Right ventricle myocardium superior (tissue), 1 donor: ENCODE data around the gene AFDN. TPM values are rescaled to one million over a fixed set of nuclear protein-coding genes. Genes with fewer than 3 reads are reported as not detected.

Source experiments
- ATAC-seq: fragments of 200-7000 bp; cut with Tn5 transposase; one replicate; pipeline ENCODE4 v1.9.1; 2020; ENCODE audit warnings: mild to moderate bottlenecking; ENCODE audit not compliant: poor library complexity
- DNase-seq: peaks from one replicate; pipeline ENCODE4 v3.0.0-alpha.2; 2020
- intact Hi-C: fragments of 100-400 bp; cut with DNase I; formaldehyde crosslinking; loops from one replicate; pipeline ENCODE4 v1.11.2; 2022
- total RNA-seq: library from RNA; stranded (reverse); fragmentation: NEBNext Ultra II Directional; extraction: Animal tissue kit (Norgen Biotek cat#: 25700); gene quantifications from one replicate; pipeline ENCODE4 v1.2.1, GENCODE V29; 2021
- donor health status: DM: no; HTN: yes; CAD: no; lungs with severe emphysema.

Gene AFDN
- total RNA-seq, 1 donor from 2014 or later = 49.1 TPM

DNA sequence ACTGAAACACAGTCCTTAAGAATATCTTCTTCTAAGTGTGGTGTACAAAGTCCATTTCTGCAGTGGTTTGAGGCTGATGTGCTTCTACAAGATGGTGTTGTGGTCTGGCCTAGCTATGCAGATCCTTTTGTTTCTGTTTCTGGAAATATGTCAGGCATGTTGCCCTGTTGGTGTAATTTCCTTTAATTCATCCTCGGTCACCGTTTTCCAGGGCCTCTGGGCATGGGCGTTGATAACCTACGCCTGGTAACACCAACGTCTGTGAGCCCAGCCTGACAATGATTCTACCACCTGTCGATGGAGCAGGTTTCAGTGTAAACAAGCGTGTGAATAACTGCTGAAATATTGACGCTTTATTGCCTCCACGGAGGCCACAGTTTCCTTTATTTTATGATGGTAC, 33.3 kb upstream of the AFDN start:
- ATAC-seq = no peak
- intact Hi-C loops = no loop called here
- no peak for DNase-seq

DNA sequence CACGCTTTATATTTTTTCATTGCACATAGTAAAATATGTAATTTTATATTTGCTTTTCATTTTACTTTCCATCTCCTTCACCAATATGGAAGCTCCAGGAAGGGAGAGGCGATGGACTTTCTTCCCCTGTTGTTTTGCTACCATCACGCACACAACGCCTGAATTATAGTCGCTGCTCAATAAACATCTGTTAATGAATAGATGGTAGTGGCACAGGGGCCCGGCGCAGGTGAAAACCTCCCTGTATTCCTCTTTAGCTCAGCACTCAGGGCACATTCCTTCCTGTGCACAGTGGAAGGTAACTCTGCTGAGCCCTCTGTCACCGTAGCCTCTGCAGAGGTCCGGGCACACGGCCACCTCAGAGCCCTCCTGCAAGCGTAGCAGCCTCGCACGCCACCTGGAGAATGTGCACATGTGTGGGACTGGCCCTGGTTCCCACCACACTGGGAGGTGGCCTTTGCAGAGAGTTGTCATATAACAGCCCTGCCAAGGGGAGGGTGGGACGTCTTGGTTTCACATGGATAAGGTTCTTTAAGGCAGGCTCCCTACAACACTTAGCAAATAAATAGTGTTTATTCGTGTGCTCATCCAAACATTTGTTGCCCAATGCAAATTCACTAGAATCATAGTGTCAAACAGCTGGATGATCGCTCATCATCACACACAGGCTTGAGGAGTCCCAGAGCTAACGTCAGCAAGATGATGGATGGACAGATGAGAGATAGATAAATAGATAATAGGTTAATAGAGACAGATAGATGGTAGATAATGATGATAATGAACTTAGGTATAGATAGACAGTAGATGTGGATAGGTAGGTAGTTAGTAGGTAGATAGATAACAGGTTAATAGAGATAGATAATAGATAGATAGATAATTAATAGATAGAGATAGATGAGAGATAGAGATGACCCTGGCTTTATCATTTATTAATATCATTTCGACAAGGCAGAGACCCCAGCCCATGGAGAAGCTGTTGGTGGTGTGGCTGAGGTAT, 32.3 kb upstream of the AFDN start:
- no peak for DNase-seq

DNA sequence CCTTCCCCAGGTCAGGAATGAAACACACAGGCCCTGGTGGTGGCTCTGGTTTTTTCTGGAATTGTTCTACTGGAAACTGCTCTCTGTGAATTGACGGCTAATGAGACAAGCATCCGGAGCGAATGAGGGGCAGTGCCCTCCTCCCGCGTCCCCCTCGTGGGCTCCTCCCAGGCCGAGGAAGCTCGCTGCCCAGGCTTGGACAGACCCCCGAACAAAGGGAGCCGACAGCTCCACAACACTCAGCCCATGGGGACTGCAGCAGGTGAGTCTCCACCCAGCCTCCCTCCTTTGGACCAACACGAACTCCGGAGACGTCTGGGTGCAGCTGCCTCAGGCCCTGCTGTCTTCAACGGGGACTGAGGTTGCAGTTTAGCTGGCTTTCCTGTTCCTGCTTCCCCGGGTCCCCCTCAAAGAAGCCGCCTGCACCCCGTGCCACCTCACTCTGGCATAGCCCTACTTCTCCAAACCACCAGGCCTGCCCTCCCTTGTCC, 31.3 kb upstream of the AFDN start:
- intact Hi-C loops = no loop called here
- no peak for ATAC-seq

More for the DNA sequence above, 32.3 kb upstream of the AFDN start:
- intact Hi-C loops = no loop called here
- no peak for ATAC-seq

DNA sequence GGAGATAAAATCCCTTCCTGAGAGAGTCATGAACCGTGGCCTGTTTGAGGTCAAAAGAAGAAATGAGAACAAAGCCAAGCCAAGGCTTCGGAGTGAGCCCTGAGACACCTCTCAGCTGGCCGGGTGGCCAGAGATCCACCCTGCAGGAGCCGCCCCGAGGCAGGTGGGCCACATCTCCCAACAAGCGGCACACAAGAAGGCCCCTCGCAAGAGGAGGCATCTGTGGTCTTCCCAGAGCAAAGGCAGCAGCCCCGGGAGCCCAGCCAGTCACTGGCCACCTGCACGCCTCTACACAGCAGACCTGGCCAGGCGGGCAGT, 30.9 kb upstream of the AFDN start:
- intact Hi-C loops = no loop called here
- DNase-seq = no peak
- no peak for ATAC-seq

More for the DNA sequence above, 31.3 kb upstream of the AFDN start:
- no peak for DNase-seq

DNA sequence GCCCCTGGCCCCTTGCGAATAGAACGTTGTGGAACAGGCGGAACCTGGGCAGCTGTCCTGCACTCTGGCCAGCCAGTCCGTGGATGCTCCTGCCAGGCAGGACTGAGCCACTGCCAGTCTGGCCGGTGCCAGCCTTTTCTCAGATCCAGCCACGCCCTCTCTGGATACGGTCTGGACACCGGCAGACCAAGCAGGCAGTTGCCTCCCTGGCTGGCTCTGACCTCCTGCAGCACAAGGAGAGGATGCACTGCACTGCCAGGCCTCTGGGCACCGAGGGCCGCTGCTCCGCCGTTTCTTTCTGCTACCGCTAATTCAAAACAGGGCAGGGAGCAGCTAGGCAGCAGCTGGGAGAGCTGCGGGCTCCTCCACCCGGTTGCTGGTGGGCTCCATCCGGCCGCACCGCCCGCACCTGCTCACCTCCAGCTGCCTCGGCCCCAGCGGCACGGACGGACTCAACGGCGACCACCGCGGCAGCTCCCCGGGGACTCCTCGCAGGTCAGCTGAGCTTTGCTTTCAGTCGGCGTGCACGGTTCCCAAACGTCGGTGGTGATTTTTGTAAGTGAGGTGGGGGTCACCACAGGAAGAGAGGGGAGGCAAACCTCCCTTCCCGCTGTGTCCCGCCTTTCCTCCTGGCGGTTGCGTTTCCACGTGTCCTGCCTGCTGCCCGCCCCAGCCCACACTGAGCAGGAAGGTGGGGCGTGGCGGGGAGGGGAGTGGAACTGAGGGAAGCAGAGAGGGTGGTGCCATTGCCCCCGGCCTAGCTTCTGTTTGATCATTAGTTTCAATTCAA, 30.3 kb upstream of the AFDN start:
- peak; percentile 93 for ATAC-seq
- intact Hi-C loops = no loop called here

DNA sequence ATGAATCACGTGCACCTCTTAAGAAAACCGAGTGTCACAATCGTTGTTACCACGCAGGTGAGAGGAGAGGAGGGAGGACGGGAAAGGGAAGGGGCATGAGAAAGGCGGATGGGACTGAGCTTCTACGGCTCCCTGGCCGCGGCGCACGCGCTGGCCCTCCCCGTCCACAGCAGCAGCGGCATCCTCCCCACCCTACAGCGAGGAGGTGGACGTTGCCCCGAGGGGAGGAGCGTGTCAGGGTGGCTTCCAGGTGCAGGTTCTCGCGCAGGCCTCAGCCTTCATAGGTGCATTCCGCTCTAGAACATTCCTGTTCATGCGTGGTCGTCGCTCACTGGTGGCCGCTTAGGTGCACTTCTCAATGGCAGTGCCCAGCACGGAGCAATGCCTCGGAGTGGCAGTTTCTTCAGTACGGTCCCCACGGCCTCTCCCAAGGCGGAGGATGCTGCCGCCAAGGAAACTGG, 29.7 kb upstream of the AFDN start:
- ATAC-seq (no peak), DNase-seq (no peak)
- intact Hi-C loops = no loop called here

More for the DNA sequence above, 30.3 kb upstream of the AFDN start:
- peak; percentile 79 for DNase-seq

DNA sequence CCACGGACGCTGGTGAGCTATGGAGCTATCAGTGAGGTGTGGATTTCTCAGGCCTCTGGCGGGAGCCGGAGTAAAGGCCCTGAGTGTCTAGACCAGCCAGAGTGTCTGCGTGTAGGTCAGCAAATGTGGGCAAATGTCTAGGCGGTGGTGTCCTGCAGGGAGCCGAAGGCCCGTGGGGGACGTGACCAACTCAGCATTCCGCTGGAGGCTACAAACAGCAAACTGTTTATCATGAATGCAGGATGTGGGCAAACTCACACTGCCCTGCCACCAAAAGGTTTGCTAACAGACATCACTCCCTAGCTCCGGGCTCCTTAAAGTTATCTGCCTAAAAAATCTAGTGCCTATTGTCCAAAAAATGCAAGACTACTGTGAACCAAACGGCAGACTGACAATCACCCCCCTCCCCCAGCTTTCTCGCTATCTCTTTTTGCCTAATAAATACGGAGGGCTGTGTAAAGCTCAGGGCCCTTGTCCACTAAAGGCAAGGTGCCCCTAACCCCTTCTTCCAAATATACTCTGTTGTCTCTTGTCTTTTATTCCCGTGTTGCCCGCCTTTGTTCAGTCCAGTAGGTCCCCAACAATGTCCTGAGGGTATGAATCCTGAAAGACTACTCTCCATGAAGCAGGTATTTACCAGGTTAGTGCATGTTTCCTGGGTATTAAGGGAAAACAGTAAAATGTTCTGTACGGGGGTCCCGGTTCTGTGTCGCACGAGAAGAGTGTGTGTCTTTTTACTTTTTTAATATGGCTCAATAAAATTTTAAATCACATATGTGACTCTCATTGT, 29.0 kb upstream of the AFDN start:
- intact Hi-C loops = no loop called here
- no peak for DNase-seq
- ATAC-seq = no peak

DNA sequence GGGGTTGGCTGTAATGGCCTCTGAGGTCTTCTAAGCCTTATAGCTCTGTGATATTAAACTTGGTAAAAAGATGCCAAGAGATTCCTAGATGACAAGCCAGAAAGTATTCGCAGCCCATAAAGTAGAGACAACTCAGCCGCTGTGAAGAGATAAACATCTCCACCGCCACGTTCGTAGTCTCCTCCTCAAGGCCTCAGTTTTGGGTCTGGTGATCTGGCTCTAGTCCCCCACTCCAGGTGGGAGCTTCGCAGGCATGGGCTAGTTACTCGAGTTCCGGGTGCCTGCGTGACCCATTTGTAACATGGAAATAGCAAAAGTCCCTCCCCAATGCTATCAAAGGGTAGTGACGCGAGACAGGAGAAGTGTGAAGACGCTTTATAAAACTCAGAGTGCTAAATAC, 28.3 kb upstream of the AFDN start:
- no peak for DNase-seq
- ATAC-seq = no peak
- intact Hi-C loops = no loop called here

DNA sequence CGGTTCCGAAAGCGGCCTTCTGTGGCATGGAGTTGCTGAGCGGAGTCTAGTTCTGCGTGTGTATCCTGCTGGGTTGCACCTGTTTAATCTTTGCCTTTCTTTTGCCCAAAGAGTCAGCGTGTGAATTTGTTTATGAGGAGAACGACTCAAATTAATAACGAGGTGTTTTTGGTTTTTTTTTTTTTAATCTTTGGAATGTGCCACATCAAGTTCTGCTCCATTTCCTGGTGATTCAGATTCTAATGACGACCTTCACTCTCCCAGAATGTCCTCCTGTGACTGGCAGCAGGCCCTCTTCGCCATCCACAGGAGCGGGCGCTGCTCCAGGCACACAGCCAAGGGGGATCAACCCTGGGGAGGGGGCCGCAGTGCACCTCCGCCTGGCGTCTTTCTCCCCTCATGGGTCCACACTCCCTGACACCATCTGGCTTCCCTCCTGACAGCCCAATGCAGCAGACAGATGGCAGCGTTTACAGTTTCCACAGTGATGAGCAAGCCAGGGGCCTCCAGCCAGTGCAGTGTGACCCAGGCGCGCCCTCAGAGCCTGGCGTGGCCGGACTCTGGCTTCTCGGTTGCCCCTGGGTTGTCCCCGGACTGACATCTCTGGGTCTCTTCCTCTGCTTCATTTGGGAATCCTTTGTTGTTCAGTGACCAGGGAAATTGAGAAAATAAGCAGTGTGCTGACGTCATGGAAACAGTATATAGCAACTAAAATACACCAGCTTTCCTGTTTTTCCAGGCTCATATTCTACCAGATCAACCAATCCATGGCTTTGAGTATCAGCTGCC, 27.5 kb upstream of the AFDN start:
- ATAC-seq = peak; percentile 35
- no peak for DNase-seq
- intact Hi-C loops = no loop called here

DNA sequence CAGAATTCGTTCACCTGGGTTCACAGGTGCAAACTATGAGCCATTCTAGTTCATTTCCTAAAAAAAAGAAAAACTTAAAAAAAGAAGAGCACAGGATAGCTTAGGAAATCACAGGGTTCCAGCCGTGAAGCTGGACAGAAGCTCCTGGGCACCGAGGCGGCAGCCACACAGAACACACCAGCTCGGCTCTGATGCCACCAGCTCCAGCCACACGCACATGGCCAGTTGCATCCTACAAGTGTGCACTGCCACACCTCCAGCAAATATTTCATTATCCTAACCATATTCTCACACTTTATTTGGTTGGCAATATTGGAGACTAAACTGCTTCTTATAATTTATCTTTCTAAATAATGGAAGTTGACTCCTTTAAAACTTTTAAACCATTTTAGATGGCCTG, 26.2 kb upstream of the AFDN start:
- intact Hi-C loops = no loop called here
- ATAC-seq (no peak), DNase-seq (no peak)

DNA sequence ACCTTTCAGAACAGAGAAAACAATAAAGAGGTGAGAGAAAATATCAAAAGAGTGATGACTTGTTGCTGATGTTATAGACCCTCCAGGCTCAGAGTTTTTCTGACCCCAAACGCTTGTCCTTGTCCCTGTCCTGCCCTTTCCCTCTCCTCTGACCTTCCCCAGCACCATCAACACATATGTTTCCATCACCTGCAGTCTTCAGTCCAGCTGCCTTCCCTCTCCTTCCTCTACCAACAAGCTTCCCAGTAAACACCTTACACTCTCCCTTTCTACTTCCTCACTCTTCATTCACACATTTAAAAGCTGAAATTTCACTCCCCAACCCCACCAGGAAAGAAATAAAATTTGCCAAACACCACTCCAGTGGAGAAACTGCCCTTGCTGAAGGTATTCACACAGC, 25.4 kb upstream of the AFDN start:
- ATAC-seq (no peak), DNase-seq (no peak)
- intact Hi-C loops = no loop called here

DNA sequence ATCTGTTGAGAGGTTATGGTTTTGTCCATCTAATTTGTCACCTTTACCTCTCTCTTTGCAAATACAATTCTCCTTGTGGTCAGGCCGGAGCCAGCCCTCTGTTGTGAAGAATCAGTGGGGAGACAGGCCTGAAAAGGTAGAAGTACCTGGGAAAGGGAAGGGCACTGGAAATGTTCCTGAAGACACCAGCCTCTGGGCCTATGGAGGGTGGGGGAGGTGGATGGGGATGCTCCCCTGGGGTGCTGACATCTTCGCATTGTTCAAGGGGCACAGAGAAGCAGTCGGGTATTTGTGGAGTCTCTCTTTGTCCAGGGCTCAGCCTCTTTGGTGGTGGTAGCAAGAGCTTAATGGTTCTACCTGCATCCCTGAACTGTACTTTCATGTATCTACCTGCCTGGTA, 24.4 kb upstream of the AFDN start:
- ATAC-seq = no peak
- intact Hi-C loops = no loop called here
- no peak for DNase-seq

DNA sequence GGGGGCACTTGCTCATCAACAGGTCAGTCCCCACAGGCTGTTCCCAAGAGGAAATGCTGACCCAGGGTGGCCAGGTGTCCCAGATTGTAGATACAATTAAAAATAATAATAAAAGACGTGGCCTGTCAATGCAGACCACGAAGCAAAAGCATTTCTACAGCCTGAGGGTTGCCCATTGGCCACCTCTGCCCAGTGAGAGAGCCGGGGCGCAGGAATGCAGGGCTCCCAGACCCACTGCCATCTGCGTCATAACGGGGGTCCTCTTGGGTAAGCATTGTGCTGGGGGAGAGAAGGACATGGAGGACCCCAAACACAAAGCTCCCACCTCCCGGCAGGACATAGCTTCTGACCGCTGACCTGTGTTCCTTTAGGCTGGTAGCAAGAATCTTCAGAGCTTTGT, 22.9 kb upstream of the AFDN start:
- intact Hi-C loops = no loop called here
- DNase-seq (no peak), ATAC-seq (no peak)

DNA sequence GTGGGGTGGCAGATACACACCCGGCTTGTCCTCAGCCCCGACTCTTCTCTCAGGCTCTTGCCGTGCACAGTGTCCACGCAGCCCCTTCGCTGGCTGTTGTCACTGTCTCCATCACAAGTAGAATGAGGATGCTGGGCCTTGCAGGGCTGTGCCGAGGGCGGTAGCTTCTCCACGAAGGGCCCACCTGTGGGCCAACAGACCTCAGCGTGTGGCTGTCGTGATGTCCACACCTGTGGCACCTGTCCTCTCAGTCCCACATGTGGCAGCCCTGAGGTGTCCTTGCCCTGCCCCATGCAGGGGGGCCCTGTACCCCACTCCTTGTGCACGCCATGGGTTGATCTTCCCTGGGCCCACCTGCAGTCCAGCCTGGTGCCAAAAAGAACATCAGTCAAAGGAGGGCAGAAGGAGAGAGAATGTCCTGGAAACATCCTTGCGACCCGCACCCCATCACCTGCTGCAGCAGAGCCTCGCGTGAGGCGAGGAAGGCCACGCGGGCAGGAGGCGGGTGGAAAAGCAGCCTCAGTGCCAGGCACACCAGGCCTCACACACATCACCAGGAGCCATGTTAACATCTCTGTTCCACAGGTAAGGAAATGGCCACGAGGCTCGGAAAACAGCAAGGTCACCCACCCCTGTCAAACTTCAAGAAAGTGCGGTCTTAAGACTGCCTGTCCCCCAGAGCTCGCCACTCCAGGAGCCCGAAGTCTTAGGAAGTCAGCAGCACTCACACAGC, 22.3 kb upstream of the AFDN start:
- ATAC-seq (no peak), DNase-seq (no peak)

DNA sequence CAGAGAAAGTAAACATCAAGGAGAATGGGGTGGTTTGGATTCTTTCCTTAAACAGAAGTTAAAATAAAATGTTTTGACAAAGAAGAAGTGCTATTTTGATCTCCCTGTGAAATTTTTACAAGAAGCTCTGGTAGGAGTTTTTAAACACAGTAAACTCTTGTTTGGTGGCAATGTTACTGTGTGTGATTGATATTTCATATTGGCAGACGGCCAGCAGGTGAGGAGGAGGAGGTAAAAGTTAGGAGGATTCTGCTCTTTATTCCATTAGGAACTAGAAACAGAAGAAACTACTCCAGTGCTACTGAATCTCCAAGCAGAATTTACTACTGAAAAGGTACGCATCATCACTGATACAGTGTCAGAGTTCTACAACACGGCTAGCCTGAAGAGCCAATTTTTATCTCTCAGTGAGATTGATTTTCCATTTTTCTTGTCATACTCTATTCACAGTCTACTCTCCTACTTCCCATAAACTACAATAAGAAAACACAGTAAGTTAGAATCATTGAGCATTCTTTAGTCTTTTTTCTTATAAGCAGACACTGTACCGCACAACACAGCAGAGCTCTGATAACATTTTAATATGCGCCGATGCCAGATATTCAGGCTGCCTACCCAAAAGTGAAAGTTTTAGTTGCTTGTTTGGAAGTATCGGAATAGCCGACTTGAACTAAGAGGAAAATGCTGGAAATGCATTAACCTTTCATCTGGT, 21.2 kb upstream of the AFDN start:
- intact Hi-C loops = no loop called here
- DNase-seq (no peak), ATAC-seq (no peak)

More for the DNA sequence above, 22.3 kb upstream of the AFDN start:
- intact Hi-C loops = no loop called here

DNA sequence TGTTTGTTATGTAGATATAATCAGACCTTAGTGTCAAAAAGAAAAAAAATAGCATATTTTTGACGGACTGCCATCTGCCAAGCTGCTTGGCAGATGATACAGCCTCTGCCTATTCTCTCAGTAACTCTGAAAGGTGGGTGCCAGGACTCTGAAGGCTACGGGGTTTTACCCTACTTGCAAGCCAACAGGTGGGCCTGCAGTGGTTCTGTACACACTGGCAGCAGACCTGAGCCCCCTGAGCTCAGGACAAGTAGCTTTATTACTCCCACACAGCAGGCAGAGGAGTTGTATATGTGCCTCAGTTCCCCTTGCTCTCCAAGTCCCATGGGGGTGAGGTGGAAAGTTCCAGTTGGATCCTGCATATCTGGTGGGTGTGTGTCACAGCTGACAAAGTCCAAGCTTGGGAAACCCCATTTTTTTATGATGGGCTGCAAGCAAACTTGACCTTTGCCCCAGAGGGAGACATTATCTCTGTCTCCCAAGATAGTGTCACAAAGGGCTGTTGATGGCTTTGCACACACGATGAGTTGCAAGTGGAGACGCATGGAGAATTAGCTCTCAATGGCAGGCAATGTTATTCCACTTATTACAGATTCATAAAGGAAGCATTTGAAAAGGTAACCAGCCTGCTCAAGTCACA, 20.5 kb upstream of the AFDN start:
- intact Hi-C loops = no loop called here
- no peak for ATAC-seq
- no peak for DNase-seq
